GM12864 (cell line): ENCODE measurements around the gene CBFB.

Experiments
- DNase-seq: peaks from one replicate; pipeline ENCODE4 v3.0.0-alpha.2; 2011; ENCODE audit warnings: low read depth
- H3K4me3 ChIP-seq: 2 replicates; pipeline ENCODE4 v1.5.1; 2011; ENCODE audit warnings: mild to moderate bottlenecking, low read depth, low read length, control low read depth
- CTCF ChIP-seq: IDR thresholded peaks from 2 replicates; pipeline ENCODE4 v1.5.1; 2011; ENCODE audit warnings: low read depth, mild to moderate bottlenecking, moderate library complexity, low read length, control low read depth, inconsistent platforms; ENCODE audit errors: missing control alignments

CBFB gene

GRCh38 chr16:67016681-67017420 is 12.1 kb upstream of the CBFB start:
- no peak overlapping the region for H3K4me3 ChIP-seq
- TF ChIP-seq CTCF: no peak
- no peak for DNase-seq

- no peak for DNase-seq
- TF ChIP-seq CTCF: no peak
- H3K4me3 ChIP-seq: no peak overlapping the region
These were observed 11.6 kb upstream of the CBFB start for GRCh38 chr16:67017421-67017750.

- DNase-seq: peak; percentile 90
- no peak overlapping the region for H3K4me3 ChIP-seq
- TF ChIP-seq CTCF: peak; percentile 82
These were observed 11.0 kb upstream of the CBFB start for GRCh38 chr16:67017810-67018488.

- no peak overlapping the region for H3K4me3 ChIP-seq
- TF ChIP-seq CTCF: no peak
- no peak for DNase-seq
These were observed 9.8 kb upstream of the CBFB start for GRCh38 chr16:67019171-67019570.

GRCh38 chr16:67021321-67021720 is 7.6 kb upstream of the CBFB start:
- no peak for TF ChIP-seq CTCF
- no peak for DNase-seq

GRCh38 chr16:67022531-67023214 is 6.3 kb upstream of the CBFB start:
- no peak overlapping the region for H3K4me3 ChIP-seq
- no peak for TF ChIP-seq CTCF
- no peak for DNase-seq

More at GRCh38 chr16:67021321-67021720, 7.6 kb upstream of the CBFB start:
- H3K4me3 ChIP-seq: no peak overlapping the region
